Measurements from ENCODE around the gene CCDC201.
"Not testable (repeated sequence)": the region's sequence is repeated elsewhere in the genome, so short reads cannot be mapped to it uniquely, and the experiment has no call there.

GRCh38 chr7:45810451-45811005 is 62.4 kb downstream of the CCDC201 start:
- TF ChIP-seq, protein P1, sequence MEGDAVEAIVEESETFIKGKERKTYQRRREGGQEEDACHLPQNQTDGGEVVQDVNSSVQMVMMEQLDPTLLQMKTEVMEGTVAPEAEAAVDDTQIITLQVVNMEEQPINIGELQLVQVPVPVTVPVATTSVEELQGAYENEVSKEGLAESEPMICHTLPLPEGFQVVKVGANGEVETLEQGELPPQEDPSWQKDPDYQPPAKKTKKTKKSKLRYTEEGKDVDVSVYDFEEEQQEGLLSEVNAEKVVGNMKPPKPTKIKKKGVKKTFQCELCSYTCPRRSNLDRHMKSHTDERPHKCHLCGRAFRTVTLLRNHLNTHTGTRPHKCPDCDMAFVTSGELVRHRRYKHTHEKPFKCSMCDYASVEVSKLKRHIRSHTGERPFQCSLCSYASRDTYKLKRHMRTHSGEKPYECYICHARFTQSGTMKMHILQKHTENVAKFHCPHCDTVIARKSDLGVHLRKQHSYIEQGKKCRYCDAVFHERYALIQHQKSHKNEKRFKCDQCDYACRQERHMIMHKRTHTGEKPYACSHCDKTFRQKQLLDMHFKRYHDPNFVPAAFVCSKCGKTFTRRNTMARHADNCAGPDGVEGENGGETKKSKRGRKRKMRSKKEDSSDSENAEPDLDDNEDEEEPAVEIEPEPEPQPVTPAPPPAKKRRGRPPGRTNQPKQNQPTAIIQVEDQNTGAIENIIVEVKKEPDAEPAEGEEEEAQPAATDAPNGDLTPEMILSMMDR (IDR thresholded peaks at IDR 0.05; ENCODE audit: insufficient read depth, low read depth, low read length), result not testable (repeated sequence)
- TF ChIP-seq EZH2 (IDR thresholded peaks at IDR 0.05; ENCODE audit: insufficient read depth, low read length), result not testable (repeated sequence)

All from astrocyte (in vitro differentiated cells and primary cell).